DND-41 (cell line): ENCODE results near the gene RIT2.

Experiments
- ATAC-seq: fragments of 200-7000 bp; cut with Tn5 transposase; 3 replicates; pipeline ENCODE4 v1.9.1; 2021; ENCODE audit warnings: low read depth; ENCODE audit not compliant: insufficient read depth
- DNase-seq: peaks from one replicate; pipeline ENCODE4 v3.0.0-alpha.2; 2020
- H2AFZ ChIP-seq: 2 replicates; pipeline ENCODE4 v1.6.0; 2012; ENCODE audit warnings: low read depth, low read length
- H3K27ac ChIP-seq: 2 replicates; pipeline ENCODE4 v1.5.1; 2012; ENCODE audit warnings: low read length, inconsistent platforms
- H3K27me3 ChIP-seq: fragments of 200-600 bp; sonication (generic); 2 replicates; pipeline ENCODE4 v1.6.0; 2012; ENCODE audit warnings: low read length, mild to moderate bottlenecking, inconsistent platforms; ENCODE audit not compliant: insufficient read depth, poor library complexity
- H3K36me3 ChIP-seq: 2 replicates; pipeline ENCODE4 v1.5.1; 2012; ENCODE audit warnings: low read length, inconsistent platforms; ENCODE audit not compliant: insufficient read depth
- H3K4me1 ChIP-seq: 2 replicates; pipeline ENCODE4 v1.5.1; 2012; ENCODE audit warnings: mild to moderate bottlenecking, low read length; ENCODE audit not compliant: insufficient read depth
- H3K4me2 ChIP-seq: 2 replicates; pipeline ENCODE4 v1.6.0; 2012; ENCODE audit warnings: mild to moderate bottlenecking, moderate library complexity, low read length, inconsistent platforms; ENCODE audit not compliant: insufficient read depth
- H3K4me3 ChIP-seq, 2 experiments: fragments of 200-600 bp in 1 of 2; shearing (Covaris generic) in 1 of 2; 2 replicates each; pipeline ENCODE4 v1.5.1; 2012 to 2016; ENCODE audit warnings: inconsistent platforms in 2 of 2, low read length in 2 of 2, mild to moderate bottlenecking in 2 of 2, low read depth in 1 of 2, moderate library complexity in 1 of 2
- H3K79me2 ChIP-seq: 2 replicates; pipeline ENCODE4 v1.6.0; 2012; ENCODE audit warnings: low read length, inconsistent platforms; ENCODE audit not compliant: insufficient read depth
- H3K9ac ChIP-seq: 2 replicates; pipeline ENCODE4 v1.6.0; 2012; ENCODE audit warnings: low read depth, mild to moderate bottlenecking, inconsistent platforms, low read length, moderate library complexity
- H3K9me3 ChIP-seq: 2 replicates; pipeline ENCODE4 v1.5.1; 2012; ENCODE audit warnings: low read length, moderate library complexity, mild to moderate bottlenecking, inconsistent platforms; ENCODE audit not compliant: insufficient read depth, severe bottlenecking
- H4K20me1 ChIP-seq: 2 replicates; pipeline ENCODE4 v1.6.0; 2012; ENCODE audit warnings: low read length; ENCODE audit not compliant: insufficient read depth
- EZH2 ChIP-seq: IDR thresholded peaks from 3 replicates; pipeline ENCODE4 v1.6.1; 2012; ENCODE audit warnings: borderline replicate concordance, low read depth, mild to moderate bottlenecking, moderate library complexity, low read length, inconsistent platforms; ENCODE audit not compliant: severe bottlenecking
- TF ChIP-seq, protein P1 (sequence below): IDR thresholded peaks from 2 replicates; pipeline ENCODE4 v1.5.1; 2012; ENCODE audit warnings: borderline replicate concordance, low read length, moderate library complexity, mild to moderate bottlenecking; ENCODE audit not compliant: poor library complexity, severe bottlenecking; ENCODE audit errors: extremely low read depth

Gene RIT2

DNA sequence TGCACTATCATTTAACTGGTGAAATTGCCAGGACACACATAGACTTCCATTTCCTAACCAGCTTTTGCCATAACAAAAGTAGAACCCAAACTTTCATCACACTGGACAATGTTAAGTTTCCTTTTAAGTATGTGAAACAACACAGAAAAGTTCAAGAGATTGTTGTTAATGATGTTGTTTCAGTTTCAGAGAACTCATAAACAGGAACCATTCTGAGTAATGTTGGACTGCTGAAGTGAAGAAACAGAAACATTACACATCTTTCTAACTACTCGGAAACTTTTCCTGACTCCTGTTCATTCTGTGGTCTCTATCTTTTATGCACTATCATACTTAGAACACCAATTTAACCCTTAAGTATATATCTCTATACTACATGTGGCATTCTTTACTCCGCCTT, 179.2 kb downstream of the RIT2 start:
- Histone ChIP-seq H4K20me1 (no peaks in the 10 kb centered on the region), H3K27ac (no peak overlapping the region), H3K9ac (no peak overlapping the region), H3K4me1 (no peaks in the 10 kb centered on the region), H3K4me3 (no peak overlapping the region), H3K36me3 (no peaks in the 10 kb centered on the region), H3K4me2 (no peak overlapping the region), H2AFZ (no peak overlapping the region), H3K27me3 (no peaks in the 10 kb centered on the region), H3K9me3 (no peaks in the 10 kb centered on the region), H3K79me2 (no peaks in the 10 kb centered on the region)
- TF ChIP-seq EZH2: no peak
- TF ChIP-seq, protein P1, sequence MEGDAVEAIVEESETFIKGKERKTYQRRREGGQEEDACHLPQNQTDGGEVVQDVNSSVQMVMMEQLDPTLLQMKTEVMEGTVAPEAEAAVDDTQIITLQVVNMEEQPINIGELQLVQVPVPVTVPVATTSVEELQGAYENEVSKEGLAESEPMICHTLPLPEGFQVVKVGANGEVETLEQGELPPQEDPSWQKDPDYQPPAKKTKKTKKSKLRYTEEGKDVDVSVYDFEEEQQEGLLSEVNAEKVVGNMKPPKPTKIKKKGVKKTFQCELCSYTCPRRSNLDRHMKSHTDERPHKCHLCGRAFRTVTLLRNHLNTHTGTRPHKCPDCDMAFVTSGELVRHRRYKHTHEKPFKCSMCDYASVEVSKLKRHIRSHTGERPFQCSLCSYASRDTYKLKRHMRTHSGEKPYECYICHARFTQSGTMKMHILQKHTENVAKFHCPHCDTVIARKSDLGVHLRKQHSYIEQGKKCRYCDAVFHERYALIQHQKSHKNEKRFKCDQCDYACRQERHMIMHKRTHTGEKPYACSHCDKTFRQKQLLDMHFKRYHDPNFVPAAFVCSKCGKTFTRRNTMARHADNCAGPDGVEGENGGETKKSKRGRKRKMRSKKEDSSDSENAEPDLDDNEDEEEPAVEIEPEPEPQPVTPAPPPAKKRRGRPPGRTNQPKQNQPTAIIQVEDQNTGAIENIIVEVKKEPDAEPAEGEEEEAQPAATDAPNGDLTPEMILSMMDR: no peak
- ATAC-seq: no peak
- DNase-seq: no peak

DNA sequence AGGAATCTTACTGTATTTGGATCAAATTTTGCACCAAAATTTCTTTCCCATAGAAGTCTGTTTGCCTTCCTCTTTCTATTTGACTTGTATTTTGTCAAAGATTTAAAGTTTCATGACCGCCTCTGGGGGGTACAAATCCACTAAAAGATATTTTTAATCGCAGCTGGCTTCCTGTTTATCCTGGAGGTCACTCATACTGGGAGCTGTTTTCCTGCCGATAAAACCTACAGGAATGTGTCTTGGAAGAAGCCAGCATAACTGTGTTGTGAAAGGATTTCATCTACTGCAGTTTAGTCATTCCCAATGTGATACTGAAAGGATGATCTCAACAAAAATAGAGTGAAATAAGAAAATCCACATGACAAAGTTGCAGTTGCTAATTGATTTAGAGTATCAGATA, 184.0 kb downstream of the RIT2 start:
- no peak overlapping the region for H3K27ac ChIP-seq
- H3K4me1 ChIP-seq: no peaks in the 10 kb centered on the region
- TF ChIP-seq EZH2: no peak
- TF ChIP-seq, protein P1: no peak
- no peak for ATAC-seq
- no peaks in the 10 kb centered on the region for H3K79me2 ChIP-seq
- no peak for DNase-seq
- no peaks in the 10 kb centered on the region for H4K20me1 ChIP-seq
- H3K36me3 ChIP-seq: no peaks in the 10 kb centered on the region
- H3K4me3 ChIP-seq: no peak overlapping the region
- H3K9me3 ChIP-seq: no peaks in the 10 kb centered on the region
- H2AFZ ChIP-seq: no peak overlapping the region
- no peak overlapping the region for H3K4me2 ChIP-seq
- H3K9ac ChIP-seq: no peak overlapping the region
- no peaks in the 10 kb centered on the region for H3K27me3 ChIP-seq

DNA sequence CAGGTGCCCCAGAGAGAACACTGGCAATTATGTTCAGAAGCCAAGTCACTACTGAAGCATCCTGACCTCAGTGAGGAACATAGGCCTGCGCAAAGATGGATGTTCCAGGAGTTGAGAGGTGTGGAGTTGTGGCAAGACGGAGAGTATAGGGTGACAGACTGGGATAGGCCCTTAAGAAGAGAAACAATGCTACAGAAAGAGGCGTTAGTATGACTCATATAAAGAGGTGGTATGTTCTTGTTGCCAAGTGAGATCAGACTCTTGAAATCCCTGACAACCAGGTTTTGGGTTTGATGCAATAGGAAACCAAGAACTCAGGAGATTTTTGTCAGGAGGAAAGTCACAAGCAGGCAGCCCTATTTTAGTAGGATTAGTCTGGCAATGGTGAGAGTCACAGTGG, 185.6 kb downstream of the RIT2 start:
- no peak for ATAC-seq
- no peak for DNase-seq

More for the DNA sequence above, 185.6 kb downstream of the RIT2 start:
- H3K27ac ChIP-seq: no peak overlapping the region
- no peaks in the 10 kb centered on the region for H3K27me3 ChIP-seq
- no peak overlapping the region for H2AFZ ChIP-seq
- H3K4me2 ChIP-seq: no peak overlapping the region
- no peak overlapping the region for H3K9ac ChIP-seq
- H3K79me2 ChIP-seq: no peaks in the 10 kb centered on the region
- H3K36me3 ChIP-seq: no peaks in the 10 kb centered on the region
- TF ChIP-seq, protein P1: no peak
- no peak for TF ChIP-seq EZH2
- no peaks in the 10 kb centered on the region for H3K9me3 ChIP-seq
- H3K4me3 ChIP-seq: no peak overlapping the region
- no peaks in the 10 kb centered on the region for H3K4me1 ChIP-seq
- H4K20me1 ChIP-seq: no peaks in the 10 kb centered on the region
